ENCODE data around the gene OMP.
A peak's percentile ranks its signal among the peaks of the same experiment; 100 is the strongest.

The OMP gene

GRCh38 chr11:77063407-77063806, 39.2 kb upstream of the OMP start:
- in situ Hi-C loops (cut with MboI; ENCODE audit: low sequenced_read_pairs, unreplicated experiment) = no loop called here
- no peak for TF ChIP-seq CTCF (IDR thresholded peaks at IDR 0.05; ENCODE audit: borderline replicate concordance, control extremely low read depth, extremely low read depth, insufficient read depth, missing control alignments)
- peak; percentile 3 for DNase-seq (ENCODE audit: low spot score)

- DNase-seq (ENCODE audit: low spot score) = no peak
- no peak for TF ChIP-seq CTCF (IDR thresholded peaks at IDR 0.05; ENCODE audit: borderline replicate concordance, control extremely low read depth, extremely low read depth, insufficient read depth, missing control alignments)
- in situ Hi-C loops (cut with MboI; ENCODE audit: low sequenced_read_pairs, unreplicated experiment) = no loop called here
These were observed 38.8 kb upstream of the OMP start for GRCh38 chr11:77063861-77064260.

- DNase-seq (ENCODE audit: low spot score) = peak; percentile 7
- TF ChIP-seq CTCF (IDR thresholded peaks at IDR 0.05; ENCODE audit: borderline replicate concordance, control extremely low read depth, extremely low read depth, insufficient read depth, missing control alignments) = no peak
- in situ Hi-C loops (cut with MboI; ENCODE audit: low sequenced_read_pairs, unreplicated experiment) = no loop called here
These were observed 37.9 kb upstream of the OMP start for GRCh38 chr11:77064648-77065217.

- no peak for TF ChIP-seq CTCF (IDR thresholded peaks at IDR 0.05; ENCODE audit: borderline replicate concordance, control extremely low read depth, extremely low read depth, insufficient read depth, missing control alignments)
- DNase-seq (ENCODE audit: low spot score) = peak; percentile 47
- in situ Hi-C loops (cut with MboI; ENCODE audit: low sequenced_read_pairs, unreplicated experiment) = no loop called here
These were observed 36.8 kb upstream of the OMP start for GRCh38 chr11:77065878-77066228.

- DNase-seq (ENCODE audit: low spot score) = peak; percentile 98
- TF ChIP-seq CTCF (IDR thresholded peaks at IDR 0.05; ENCODE audit: borderline replicate concordance, control extremely low read depth, extremely low read depth, insufficient read depth, missing control alignments) = no peak
- in situ Hi-C loops (cut with MboI; ENCODE audit: low sequenced_read_pairs, unreplicated experiment) = no loop called here
These were observed 36.2 kb upstream of the OMP start, which contains the start of gene CAPN5 for GRCh38 chr11:77066229-77067042. Gene CAPN5 (plus strand): TSS chr11:77066971. CDS start chr11:77084887, 17,916 bp downstream.

- in situ Hi-C loops (cut with MboI; ENCODE audit: low sequenced_read_pairs, unreplicated experiment) = no loop called here
- TF ChIP-seq CTCF (IDR thresholded peaks at IDR 0.05; ENCODE audit: borderline replicate concordance, control extremely low read depth, extremely low read depth, insufficient read depth, missing control alignments) = no peak
- no peak for DNase-seq (ENCODE audit: low spot score)
These were observed 34.7 kb upstream of the OMP start for GRCh38 chr11:77067861-77068443.

All from GM13976 (cell line).